Activated naive CD4-positive, alpha-beta T cell treated with anti-CD3 and anti-CD28 coated beads, Interleukin-2, amount 50 U/mL, for 24 hours (primary cell): ENCODE data around the gene RAB3C.
"Not testable (repeated sequence)": the region's sequence is repeated elsewhere in the genome, so short reads cannot be mapped to it uniquely, and the experiment has no call there.

Experiments
- H3K27ac Mint-ChIP-seq: one replicate; pipeline ENCODE4 v1.8.0; 2021; ENCODE audit warnings: mild to moderate bottlenecking, mixed read lengths
- H3K27me3 Mint-ChIP-seq: one replicate; pipeline ENCODE4 v1.8.0; 2021; ENCODE audit warnings: mixed read lengths
- H3K36me3 Mint-ChIP-seq: one replicate; pipeline ENCODE4 v1.8.0; 2021; ENCODE audit warnings: mixed read lengths
- H3K4me1 Mint-ChIP-seq: one replicate; pipeline ENCODE4 v1.8.0; 2021; ENCODE audit warnings: mixed read lengths
- H3K4me3 Mint-ChIP-seq: one replicate; pipeline ENCODE4 v1.8.0; 2021; ENCODE audit warnings: mild to moderate bottlenecking, mixed read lengths
- H3K9me3 Mint-ChIP-seq: one replicate; pipeline ENCODE4 v1.8.0; 2021; ENCODE audit warnings: mixed read lengths

The RAB3C gene

DNA sequence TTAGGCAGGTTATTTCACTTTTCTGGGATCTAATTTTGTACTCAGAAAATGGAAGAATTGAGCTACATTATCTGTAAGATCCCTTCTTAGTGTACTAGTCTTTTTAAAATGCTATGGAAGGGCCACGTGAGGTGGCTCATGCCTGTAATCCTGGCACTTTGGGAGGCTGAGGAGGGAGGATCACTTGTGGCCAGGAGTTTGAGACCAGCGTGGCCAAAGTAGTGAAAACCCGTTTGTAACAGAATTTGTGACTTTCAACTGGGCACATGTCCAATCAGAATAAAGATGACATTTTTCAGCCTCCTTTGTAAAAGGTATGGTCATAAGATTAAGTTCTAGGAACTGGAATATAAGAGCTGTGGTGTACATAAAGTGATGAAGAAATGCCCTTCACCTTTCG, 3.1 kb upstream of the RAB3C start:
- Mint-ChIP-seq H3K4me3 (no peak overlapping the region), H3K9me3 (no peaks in the 10 kb centered on the region), H3K4me1 (peaks cover 19% of the 10 kb centered on the region), H3K27me3 (peaks cover 34% of the 10 kb centered on the region), H3K36me3 (no peaks in the 10 kb centered on the region), H3K27ac (no peak overlapping the region)

DNA sequence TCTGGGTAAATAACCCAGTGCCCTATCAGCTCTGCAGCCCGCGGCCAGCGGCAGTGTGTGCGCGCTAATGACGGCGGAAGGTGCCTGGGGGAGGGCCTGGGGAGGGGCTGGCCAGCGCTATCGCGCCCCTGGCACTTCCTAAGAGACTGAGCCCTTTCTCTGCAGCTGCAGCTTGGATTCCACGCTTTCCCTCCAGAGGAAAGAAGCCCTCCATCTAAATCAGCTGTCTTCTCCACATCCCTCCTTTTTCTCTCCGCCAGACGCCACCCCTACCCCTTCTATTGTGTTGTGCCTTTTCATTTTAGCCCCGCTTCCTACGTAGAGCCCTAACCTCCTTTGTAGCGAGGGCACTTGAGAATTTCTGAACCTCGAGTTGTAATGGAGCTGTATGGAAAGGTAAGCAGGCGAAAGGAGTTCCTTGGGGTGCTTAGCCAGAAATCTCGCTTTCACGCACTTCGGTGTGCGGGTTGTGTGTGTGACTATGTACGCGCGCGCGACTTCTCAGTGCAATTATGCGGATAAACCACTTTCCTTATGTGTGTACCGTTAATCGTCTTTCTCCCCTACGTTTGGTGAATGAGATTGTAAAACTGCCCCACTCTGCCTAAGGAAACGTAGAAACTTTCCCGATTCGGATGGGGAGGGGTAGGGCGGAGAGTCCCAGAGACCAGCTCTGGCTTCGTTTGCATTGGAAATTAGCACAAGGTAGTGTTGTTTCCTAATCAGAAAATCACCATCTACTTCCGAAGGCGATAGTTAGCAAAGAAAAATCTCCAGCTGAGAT, 664 bp upstream of the RAB3C start:
- no peaks in the 10 kb centered on the region for H3K36me3 Mint-ChIP-seq
- H3K27ac Mint-ChIP-seq, result no peak overlapping the region
- peaks cover 40% of the 10 kb centered on the region for H3K27me3 Mint-ChIP-seq
- peak overlapping the region; percentile 75 for H3K4me3 Mint-ChIP-seq
- H3K4me1 Mint-ChIP-seq, result peaks cover 19% of the 10 kb centered on the region
- no peaks in the 10 kb centered on the region for H3K9me3 Mint-ChIP-seq

DNA sequence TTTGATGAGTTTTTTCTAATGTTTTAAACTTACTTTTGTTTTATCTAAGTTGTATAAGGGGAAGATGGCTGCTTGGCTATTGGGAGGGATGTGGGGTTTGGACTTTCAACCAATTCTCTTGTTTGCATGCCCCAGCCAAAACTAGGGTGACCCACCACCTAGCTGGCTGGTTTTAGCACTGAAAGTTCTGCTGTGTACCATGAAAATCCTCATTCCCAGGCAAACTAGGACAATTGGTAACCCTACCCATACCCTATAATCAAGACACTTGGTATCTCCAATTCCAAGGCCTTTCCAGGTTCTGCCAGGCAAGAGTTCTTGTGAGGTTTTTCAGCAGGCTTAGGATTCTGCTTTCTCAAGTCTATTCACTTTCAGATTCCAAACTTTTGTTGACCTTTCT, 13.1 kb downstream of the RAB3C start:
- H3K4me1 Mint-ChIP-seq, result no peaks in the 10 kb centered on the region
- H3K27me3 Mint-ChIP-seq, result peaks cover 7% of the 10 kb centered on the region
- peaks cover 3% of the 10 kb centered on the region for H3K9me3 Mint-ChIP-seq
- no peak overlapping the region for H3K4me3 Mint-ChIP-seq
- H3K36me3 Mint-ChIP-seq, result no peaks in the 10 kb centered on the region
- H3K27ac Mint-ChIP-seq, result no peak overlapping the region

DNA sequence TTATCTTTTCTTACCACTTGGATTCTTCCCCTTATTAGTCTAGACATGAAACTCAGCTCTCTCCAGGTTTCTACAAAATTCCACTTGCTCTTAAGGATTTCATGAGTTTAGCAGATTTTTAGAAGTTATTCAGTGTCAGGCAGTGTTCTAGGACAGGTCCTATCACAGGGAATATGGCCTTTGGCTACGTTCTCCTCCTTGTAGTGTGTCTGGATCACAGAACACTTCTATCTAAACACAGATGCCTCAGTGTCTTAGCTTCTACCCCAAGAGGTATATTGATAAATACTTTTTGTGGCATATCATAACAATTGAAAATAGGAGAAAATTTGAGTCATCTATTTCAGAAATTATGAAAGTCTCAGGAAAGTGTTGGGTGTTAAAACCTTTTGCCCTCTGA, 15.6 kb downstream of the RAB3C start:
- Mint-ChIP-seq H3K9me3 (peaks cover 12% of the 10 kb centered on the region), H3K4me3 (no peak overlapping the region), H3K4me1 (no peaks in the 10 kb centered on the region), H3K27ac (no peak overlapping the region), H3K36me3 (no peaks in the 10 kb centered on the region), H3K27me3 (peaks cover 4% of the 10 kb centered on the region)

DNA sequence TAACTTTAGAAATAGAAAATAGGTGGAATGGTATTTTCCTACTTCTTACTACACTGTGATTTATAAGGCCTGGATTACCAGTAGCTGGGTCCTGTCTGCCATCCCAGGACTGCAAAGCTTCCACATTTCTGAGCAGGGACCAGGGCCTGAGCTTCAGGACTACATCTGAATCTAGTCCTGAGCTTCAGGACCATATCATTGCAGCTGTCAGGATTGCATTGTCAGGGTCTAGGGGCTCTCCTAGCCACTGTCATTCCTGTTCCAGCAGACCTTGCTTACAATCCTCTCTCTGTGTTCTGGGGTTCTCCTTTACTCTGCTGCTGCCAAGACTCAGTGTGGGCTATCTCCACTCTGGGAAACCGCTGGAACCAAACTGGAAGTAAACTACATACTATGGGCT, 16.3 kb downstream of the RAB3C start:
- H3K36me3 Mint-ChIP-seq, result no peaks in the 10 kb centered on the region
- H3K4me3 Mint-ChIP-seq, result no peak overlapping the region
- H3K4me1 Mint-ChIP-seq, result no peaks in the 10 kb centered on the region
- H3K27ac Mint-ChIP-seq, result no peak overlapping the region
- H3K27me3 Mint-ChIP-seq, result no peaks in the 10 kb centered on the region
- peaks cover 17% of the 10 kb centered on the region for H3K9me3 Mint-ChIP-seq

DNA sequence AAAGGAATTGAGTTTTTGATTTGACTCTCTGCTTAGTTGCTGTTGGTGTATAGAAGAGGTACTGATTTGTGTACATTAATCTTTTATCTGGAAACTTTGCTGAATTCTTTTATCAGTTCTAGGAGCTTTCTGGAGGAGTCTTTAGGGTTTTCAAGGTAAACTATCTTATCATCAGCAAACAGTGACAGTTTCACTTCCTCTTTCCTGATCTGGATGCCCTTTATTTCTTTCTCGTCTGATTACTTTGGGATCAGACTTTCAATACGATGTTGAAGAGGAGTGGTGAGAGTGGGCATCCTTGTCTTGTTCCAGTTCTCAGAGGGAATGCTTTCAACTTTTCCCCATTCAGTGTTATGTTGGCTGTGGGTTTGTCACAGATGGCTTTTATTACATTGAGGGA, 17.7 kb downstream of the RAB3C start:
- not testable (repeated sequence) for H3K27ac Mint-ChIP-seq, H3K27me3 Mint-ChIP-seq, H3K4me1 Mint-ChIP-seq, H3K4me3 Mint-ChIP-seq, H3K36me3 Mint-ChIP-seq
- H3K9me3 Mint-ChIP-seq, result peaks cover 20% of the 10 kb centered on the region

DNA sequence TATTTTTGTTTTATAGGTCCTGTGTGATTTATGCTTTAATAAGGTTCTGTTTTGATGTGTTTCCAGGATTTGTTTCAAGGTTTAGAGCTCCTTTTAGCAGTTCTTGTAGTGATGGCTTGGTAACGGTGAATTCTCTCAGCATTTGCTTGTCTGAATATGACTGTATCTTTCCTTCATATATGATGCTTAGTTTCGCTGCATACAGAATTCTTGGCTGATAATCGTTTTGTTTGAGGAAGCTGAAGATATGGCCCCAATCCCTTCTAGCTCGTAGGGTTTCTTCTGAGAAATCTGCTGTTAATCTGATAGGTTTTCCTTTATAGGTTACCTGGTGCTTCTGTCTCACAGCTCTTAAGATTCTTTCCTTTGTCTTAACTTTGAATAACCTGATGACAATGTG, 20.0 kb downstream of the RAB3C start:
- H3K4me3 Mint-ChIP-seq, H3K27me3 Mint-ChIP-seq, H3K4me1 Mint-ChIP-seq, H3K27ac Mint-ChIP-seq, H3K36me3 Mint-ChIP-seq: not testable (repeated sequence)
- H3K9me3 Mint-ChIP-seq, result peaks cover 20% of the 10 kb centered on the region

DNA sequence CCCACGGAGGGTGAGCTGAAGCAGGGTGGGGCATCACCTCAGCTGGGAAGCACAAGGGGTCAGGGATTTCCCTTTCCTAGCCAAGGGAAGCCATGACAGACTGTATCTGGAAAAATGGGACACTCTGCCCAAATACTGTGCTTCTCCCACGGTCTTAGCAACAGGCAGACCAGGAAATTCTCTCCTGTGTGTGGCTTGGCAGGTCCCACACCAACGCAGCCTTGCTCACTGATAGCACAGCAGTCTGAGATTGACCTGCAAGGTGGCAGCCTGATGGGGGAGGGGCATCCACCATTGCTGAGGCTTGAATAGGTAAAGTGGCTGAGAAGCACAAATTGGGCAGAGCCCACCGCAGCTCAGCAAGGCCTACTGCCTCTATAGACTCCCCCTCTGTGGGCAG, 23.2 kb downstream of the RAB3C start:
- H3K4me3 Mint-ChIP-seq, result no peak overlapping the region
- H3K4me1 Mint-ChIP-seq, result no peaks in the 10 kb centered on the region
- H3K27me3 Mint-ChIP-seq, result peaks cover 2% of the 10 kb centered on the region
- H3K36me3 Mint-ChIP-seq, result peaks cover 2% of the 10 kb centered on the region
- H3K9me3 Mint-ChIP-seq, result peaks cover 27% of the 10 kb centered on the region
- H3K27ac Mint-ChIP-seq, result no peak overlapping the region

DNA sequence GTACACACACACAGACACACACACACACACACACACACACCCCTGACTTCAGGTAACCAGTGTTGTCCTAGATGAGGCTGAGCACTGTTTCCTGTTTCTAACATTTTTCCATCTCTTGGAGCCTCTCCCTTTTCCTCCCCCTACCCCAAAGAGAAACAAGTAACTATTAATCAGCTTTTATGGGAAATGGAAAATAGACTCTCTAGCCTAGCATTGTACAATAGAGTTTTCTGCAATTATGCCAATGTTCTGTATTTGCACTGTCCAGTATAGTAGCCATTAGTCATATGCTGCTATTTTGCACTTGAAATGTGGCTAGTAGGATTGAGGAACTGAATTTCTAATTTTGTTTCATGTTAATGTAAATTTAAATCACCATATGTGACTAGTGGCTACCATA, 33.1 kb downstream of the RAB3C start:
- Mint-ChIP-seq H3K36me3 (no peaks in the 10 kb centered on the region), H3K4me3 (no peak overlapping the region), H3K27me3 (no peaks in the 10 kb centered on the region), H3K4me1 (no peaks in the 10 kb centered on the region), H3K9me3 (no peaks in the 10 kb centered on the region), H3K27ac (no peak overlapping the region)

DNA sequence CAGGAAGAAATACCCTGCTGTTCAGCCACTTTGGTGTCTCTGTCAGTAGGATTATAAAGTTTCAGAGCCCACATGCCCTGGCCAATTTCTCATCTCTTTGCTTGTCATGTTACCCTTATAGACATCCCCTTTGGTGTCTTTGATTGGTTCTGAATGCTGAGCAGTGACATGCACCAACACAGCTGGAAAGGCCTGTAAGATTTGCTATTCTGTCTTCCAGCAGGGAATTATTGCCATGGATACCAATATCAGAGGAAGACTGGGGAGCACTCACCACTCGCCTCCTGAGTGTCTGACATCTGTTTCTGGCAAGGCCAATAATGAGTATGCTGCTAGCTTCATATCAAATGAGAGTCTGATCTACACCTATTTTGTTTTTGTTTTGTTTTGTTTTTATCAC, 34.4 kb downstream of the RAB3C start:
- Mint-ChIP-seq H3K9me3 (no peaks in the 10 kb centered on the region), H3K4me3 (no peak overlapping the region), H3K27me3 (no peaks in the 10 kb centered on the region), H3K27ac (no peak overlapping the region), H3K36me3 (no peaks in the 10 kb centered on the region), H3K4me1 (no peaks in the 10 kb centered on the region)

DNA sequence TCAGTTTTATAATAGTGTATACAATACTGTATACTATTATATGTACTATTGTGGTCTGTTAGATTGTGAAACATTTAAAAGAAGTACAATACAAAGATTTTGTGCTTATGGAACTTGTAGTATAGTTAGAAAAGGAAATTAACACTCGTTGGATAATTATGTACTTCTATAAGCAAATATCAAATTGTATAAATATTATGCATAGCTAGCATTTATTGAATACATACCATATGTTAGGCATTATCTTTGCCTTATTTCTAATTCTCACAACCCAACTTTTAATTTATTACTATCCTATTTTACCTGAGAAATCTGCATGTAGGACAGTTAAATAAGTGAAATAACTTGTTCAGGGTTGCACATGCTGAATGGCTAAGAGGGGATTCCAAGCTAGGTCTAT, 37.5 kb downstream of the RAB3C start:
- no peak overlapping the region for H3K27ac Mint-ChIP-seq
- no peak overlapping the region for H3K4me3 Mint-ChIP-seq
- no peaks in the 10 kb centered on the region for H3K36me3 Mint-ChIP-seq
- no peaks in the 10 kb centered on the region for H3K9me3 Mint-ChIP-seq
- H3K27me3 Mint-ChIP-seq, result peaks cover 2% of the 10 kb centered on the region
- no peaks in the 10 kb centered on the region for H3K4me1 Mint-ChIP-seq

DNA sequence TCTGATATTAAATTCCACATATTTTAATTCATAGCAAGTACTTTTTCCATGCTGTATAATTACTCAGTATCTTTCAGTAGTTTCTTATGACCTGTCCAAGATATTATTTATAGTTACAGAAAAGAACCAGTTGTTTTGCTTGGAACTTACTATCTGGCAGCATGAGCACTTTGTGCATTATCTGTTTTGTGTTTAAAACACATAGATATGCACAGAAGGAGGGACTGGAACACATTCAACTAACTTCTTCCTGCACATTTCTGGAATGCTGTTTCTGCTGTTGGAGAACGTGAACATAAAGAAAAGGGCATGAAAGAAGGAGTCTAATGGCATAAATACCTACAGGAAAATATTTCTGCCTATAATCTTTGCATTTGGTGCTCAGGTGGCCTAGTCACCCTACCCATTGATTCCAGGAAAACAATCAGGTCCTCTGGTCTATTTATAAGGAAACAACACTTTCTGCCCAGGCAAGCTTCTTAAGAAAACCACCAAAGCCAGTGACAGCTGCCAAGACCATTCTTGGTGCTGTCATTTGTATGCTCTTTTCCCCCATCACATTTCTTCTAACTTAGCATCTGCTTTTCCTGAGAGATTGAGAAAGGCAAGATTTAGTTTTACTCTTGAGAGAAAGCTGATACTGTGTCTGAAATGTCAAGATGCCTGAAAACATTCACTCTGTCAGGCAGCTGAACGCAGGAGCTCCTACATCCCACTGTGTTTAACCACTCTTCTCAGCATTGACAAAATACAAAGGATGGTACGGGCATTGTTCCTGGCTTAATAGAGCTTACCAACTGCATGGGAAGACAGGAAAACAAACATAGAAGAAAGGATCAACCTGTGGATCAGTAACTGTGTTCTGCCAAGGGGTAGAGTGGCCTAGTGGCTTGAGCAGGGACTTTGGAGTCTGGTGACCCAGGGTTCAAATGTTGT, 40.3 kb downstream of the RAB3C start:
- H3K27me3 Mint-ChIP-seq, result peaks cover 3% of the 10 kb centered on the region
- no peaks in the 10 kb centered on the region for H3K9me3 Mint-ChIP-seq
- H3K36me3 Mint-ChIP-seq, result no peaks in the 10 kb centered on the region
- no peak overlapping the region for H3K27ac Mint-ChIP-seq
- H3K4me1 Mint-ChIP-seq, result no peaks in the 10 kb centered on the region
- no peak overlapping the region for H3K4me3 Mint-ChIP-seq

DNA sequence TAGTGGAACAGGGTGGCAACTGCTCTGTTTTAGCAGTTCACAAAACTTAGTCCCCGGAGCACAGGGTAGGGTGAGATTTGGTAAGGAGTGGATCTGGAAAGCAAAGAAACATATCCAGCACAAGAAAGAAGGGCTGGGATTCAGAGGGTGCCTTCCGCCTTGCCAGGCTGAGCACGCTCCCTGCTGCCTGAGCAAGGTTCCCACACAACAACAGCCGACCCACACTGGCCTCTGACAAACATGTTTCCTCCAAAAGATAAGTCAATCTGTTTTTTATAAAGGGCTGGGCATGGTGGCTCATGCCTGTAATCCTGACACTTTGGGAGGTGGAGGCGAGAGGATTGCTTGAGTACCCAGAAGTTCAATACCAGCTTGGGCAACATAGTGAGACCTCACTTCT, 45.8 kb downstream of the RAB3C start:
- Mint-ChIP-seq H3K9me3 (no peaks in the 10 kb centered on the region), H3K4me1 (no peaks in the 10 kb centered on the region), H3K27ac (no peak overlapping the region), H3K27me3 (peaks cover 5% of the 10 kb centered on the region), H3K36me3 (no peaks in the 10 kb centered on the region), H3K4me3 (no peak overlapping the region)

DNA sequence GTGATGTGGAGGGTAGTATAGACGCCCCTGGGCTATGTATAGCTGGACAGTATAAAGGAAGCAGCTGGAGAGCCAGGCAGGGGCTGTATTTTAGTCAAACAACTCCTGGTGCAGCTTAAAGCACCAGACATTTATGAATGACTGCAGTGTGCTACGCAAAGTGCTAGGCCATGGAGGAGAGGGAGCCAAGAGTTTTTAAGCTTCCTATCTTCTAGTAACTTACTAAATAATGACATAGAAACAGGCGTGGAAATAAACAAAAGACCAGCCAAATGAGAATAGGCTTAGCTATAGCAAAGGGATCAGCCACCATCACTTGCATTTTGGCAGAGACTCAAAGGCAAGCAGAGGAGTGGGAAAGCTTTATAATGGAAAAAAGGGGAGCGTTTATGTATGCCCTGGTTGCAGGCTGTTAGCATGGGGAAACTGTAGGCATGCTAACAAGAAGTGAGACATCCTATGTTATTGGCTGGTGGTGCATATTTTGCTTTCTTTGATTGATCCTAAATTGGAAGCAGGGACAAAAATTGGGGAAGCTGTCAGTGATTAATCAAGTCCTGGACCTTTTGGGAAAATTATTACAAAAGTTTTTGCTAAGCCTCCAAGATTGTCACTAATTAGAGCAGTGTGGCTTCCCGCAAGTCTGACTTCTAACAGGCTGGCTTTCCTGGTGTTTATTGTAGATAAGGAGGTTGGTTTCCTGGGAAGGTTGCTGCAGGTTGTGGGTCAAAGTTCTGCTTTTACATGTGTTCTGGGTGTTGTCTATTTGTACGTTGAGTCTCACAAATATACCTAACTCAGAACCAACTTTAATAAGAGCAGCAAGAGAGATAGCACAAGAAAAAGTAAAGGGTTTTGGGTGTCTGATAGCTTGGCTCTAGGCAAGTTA, 46.6 kb downstream of the RAB3C start:
- Mint-ChIP-seq H3K27me3 (peaks cover 3% of the 10 kb centered on the region), H3K4me3 (no peak overlapping the region), H3K9me3 (peaks cover 2% of the 10 kb centered on the region), H3K4me1 (no peaks in the 10 kb centered on the region), H3K36me3 (no peaks in the 10 kb centered on the region), H3K27ac (no peak overlapping the region)

DNA sequence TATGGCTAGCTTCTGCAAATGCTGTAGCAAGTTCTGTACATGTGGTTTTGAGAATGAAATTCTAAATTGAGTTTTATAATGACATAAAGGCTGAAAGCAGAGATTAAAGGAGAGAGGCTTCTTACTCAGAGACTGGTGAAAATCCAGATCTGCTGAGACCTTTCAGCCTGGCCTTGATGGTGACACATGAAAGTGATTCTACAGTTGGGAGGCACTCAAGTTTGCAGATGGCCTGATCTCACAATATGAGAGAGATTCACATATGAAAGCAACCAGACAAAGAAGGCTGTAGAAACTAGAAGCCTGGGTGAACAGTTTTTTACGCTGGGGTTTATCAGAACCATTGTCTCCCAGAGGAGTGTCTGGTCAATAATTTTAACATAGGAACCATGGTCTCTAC, 49.0 kb downstream of the RAB3C start:
- Mint-ChIP-seq H3K36me3 (no peaks in the 10 kb centered on the region), H3K27ac (no peak overlapping the region), H3K9me3 (peaks cover 6% of the 10 kb centered on the region), H3K27me3 (peaks cover 8% of the 10 kb centered on the region), H3K4me3 (no peak overlapping the region), H3K4me1 (no peaks in the 10 kb centered on the region)
